HL-60 (cell line): ENCODE data around the gene AMOT.

Experiments
- POLR2AphosphoS5 ChIP-seq: IDR thresholded peaks from 2 replicates; pipeline ENCODE4 v1.6.1; 2012; ENCODE audit warnings: low read depth
- SPI1 ChIP-seq: IDR thresholded peaks from 2 replicates; pipeline ENCODE4 v1.6.1; 2012; ENCODE audit warnings: low read depth, mild to moderate bottlenecking, borderline replicate concordance
- TF ChIP-seq, protein P1 (sequence below): IDR thresholded peaks from one replicate; pipeline ENCODE4 v1.5.1; 2011; ENCODE audit warnings: low read length, control low read depth, inconsistent platforms; ENCODE audit not compliant: insufficient read depth

DNA sequence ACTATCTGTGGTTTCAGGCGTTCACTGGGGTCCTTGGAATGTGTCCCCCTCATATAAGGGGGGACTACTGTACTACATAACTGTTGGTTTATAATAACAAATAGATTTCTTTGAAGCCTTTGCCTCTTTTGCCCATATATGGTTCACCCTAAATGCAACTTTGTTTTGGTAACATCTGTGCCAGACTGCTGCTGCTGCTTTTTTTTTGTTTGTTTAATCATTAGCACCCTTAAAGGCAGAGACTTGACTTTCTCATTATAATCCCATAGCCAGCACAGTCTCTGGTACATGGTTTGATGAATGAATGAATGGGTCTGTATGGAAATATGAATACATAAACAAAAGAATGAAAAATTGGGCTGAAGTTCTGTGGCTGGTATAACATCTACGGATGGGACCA is 80.7 kb downstream of the AMOT start:
- TF ChIP-seq, protein P1, sequence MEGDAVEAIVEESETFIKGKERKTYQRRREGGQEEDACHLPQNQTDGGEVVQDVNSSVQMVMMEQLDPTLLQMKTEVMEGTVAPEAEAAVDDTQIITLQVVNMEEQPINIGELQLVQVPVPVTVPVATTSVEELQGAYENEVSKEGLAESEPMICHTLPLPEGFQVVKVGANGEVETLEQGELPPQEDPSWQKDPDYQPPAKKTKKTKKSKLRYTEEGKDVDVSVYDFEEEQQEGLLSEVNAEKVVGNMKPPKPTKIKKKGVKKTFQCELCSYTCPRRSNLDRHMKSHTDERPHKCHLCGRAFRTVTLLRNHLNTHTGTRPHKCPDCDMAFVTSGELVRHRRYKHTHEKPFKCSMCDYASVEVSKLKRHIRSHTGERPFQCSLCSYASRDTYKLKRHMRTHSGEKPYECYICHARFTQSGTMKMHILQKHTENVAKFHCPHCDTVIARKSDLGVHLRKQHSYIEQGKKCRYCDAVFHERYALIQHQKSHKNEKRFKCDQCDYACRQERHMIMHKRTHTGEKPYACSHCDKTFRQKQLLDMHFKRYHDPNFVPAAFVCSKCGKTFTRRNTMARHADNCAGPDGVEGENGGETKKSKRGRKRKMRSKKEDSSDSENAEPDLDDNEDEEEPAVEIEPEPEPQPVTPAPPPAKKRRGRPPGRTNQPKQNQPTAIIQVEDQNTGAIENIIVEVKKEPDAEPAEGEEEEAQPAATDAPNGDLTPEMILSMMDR, result no peak
- no peak for TF ChIP-seq POLR2AphosphoS5
- no peak for TF ChIP-seq SPI1
